Measurements from ENCODE around the gene SMARCA5. TPM values are rescaled to one million over a fixed set of nuclear protein-coding genes. Genes with fewer than 3 reads are reported as not detected.

The SMARCA5 gene
- total RNA-seq, 2 experiments from 2014 or later, result 64.2 to 64.4 TPM

DNA sequence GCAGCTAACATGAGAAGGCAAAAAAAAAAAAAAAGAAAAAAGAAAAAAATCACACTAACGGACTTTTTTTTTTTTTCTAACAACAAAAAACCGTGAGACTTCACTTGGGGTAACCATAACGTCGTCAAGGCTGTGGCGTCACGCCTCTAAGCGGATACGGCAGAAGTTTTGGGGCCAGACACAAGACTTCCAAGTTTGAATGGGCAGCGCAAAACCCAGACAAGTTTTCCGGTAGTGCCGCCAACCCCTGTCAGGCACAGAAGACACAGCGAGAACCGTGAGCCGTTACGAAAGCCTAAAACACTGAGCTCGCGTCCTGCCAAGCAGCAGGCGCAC is 556 bp upstream of the SMARCA5 start:
- TF ChIP-seq, protein P1, sequence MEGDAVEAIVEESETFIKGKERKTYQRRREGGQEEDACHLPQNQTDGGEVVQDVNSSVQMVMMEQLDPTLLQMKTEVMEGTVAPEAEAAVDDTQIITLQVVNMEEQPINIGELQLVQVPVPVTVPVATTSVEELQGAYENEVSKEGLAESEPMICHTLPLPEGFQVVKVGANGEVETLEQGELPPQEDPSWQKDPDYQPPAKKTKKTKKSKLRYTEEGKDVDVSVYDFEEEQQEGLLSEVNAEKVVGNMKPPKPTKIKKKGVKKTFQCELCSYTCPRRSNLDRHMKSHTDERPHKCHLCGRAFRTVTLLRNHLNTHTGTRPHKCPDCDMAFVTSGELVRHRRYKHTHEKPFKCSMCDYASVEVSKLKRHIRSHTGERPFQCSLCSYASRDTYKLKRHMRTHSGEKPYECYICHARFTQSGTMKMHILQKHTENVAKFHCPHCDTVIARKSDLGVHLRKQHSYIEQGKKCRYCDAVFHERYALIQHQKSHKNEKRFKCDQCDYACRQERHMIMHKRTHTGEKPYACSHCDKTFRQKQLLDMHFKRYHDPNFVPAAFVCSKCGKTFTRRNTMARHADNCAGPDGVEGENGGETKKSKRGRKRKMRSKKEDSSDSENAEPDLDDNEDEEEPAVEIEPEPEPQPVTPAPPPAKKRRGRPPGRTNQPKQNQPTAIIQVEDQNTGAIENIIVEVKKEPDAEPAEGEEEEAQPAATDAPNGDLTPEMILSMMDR (IDR thresholded peaks at IDR 0.05), result no peak
- H3K36me3 Mint-ChIP-seq (ENCODE audit: low read depth), result peaks cover 46% of the 10 kb centered on the region
- H3K9me3 Mint-ChIP-seq, result no peaks in the 10 kb centered on the region
- peak overlapping the region; percentile 98 to 99 for H3K27ac ChIP-seq (ENCODE audit: low read depth in 1 of 2, low read length in 2 of 2)
- H3K27me3 Mint-ChIP-seq, result no peaks in the 10 kb centered on the region
- intact Hi-C loops (cut with DNase I, micrococcal nuclease), result loop anchor here (2.0 to 5.0 kb wide), 3 partner anchors 44 to 328 kb away; partner anchors contain the start of gene USP38 (in 2 of the 2)
- H3K36me3 ChIP-seq (ENCODE audit: insufficient read depth, low read length), result peaks cover 9% of the 10 kb centered on the region
- H3K4me1 ChIP-seq (ENCODE audit: insufficient read depth, low read length), result peaks cover 14% of the 10 kb centered on the region
- peak overlapping the region; percentile 98 for H3K4me3 Mint-ChIP-seq
- peak in 2 of 14 experiments; percentile 90 to 93 for DNase-seq
- peaks cover 32% of the 10 kb centered on the region for H3K4me1 Mint-ChIP-seq (ENCODE audit: low read depth)
- peaks cover 0 to 3% of the 10 kb centered on the region in 2 experiments for H3K27me3 ChIP-seq (ENCODE audit: control insufficient read depth in 1 of 2, insufficient read depth in 2 of 2, low read length in 2 of 2)
- no peaks in the 10 kb centered on the region for H3K9me3 ChIP-seq (ENCODE audit: control insufficient read depth in 1 of 2, insufficient read depth in 1 of 2, low read length in 2 of 2)
- H3K27ac Mint-ChIP-seq, result peak overlapping the region; percentile 99
- H3K4me3 ChIP-seq (ENCODE audit: low read length), result peak overlapping the region; percentile 91
- CTCF ChIA-PET, result interaction anchor here (1.2 to 2.2 kb wide), 2 partner anchors 46 kb away, joined by 4 to 11 read pairs; no protein-coding TSS in a partner anchor
- POLR2A ChIA-PET, result interaction anchor here (2.2 to 2.7 kb wide), 2 partner anchors 13 to 46 kb away, joined by 7 to 12 read pairs; no protein-coding TSS in a partner anchor
- ATAC-seq (ENCODE audit: poor library complexity), result peak; percentile 55

DNA sequence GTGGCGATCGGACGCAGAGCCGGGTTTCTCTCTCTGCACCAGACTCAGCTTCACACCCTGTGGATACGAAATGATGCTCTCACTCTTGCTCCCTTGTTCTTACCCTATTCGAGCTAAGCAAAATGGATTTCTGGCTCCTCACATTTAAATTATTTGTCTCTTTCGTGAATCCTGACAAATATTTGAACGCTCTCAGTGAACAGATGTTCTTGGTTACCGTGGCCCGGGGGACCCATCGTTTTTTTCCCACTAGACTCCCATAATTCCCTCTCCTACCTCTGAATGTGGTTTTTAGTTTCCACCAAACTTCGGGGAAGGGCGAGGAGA is 630 bp downstream of the SMARCA5 start:
- TF ChIP-seq, protein P1 (IDR thresholded peaks at IDR 0.05), result no peak
- intact Hi-C loops (cut with DNase I, micrococcal nuclease), result loop anchor here in 1 of 2 experiments (5.0 kb wide), 1 partner anchor 43 kb away; no protein-coding TSS in a partner anchor
- ATAC-seq (ENCODE audit: poor library complexity), result no peak
- H3K4me1 Mint-ChIP-seq (ENCODE audit: low read depth), result peaks cover 43% of the 10 kb centered on the region
- H3K4me3 Mint-ChIP-seq, result peak overlapping the region; percentile 98
- H3K9me3 ChIP-seq (ENCODE audit: control insufficient read depth in 1 of 2, insufficient read depth in 1 of 2, low read length in 2 of 2), result no peaks in the 10 kb centered on the region
- H3K4me3 ChIP-seq (ENCODE audit: low read length), result peak overlapping the region; percentile 91
- no peak for DNase-seq
- ChIA-PET POLR2A (interaction anchor here (0.7 to 2.7 kb wide), 5 partner anchors 12 to 1324 kb away, joined by 3 to 12 read pairs (median 5); no protein-coding TSS in a partner anchor), CTCF (interaction anchor here (2.2 kb wide), 1 partner anchor 45 kb away, joined by 11 read pairs; no protein-coding TSS in a partner anchor)
- peaks cover 18% of the 10 kb centered on the region for H3K36me3 ChIP-seq (ENCODE audit: insufficient read depth, low read length)
- peaks cover 56% of the 10 kb centered on the region for H3K36me3 Mint-ChIP-seq (ENCODE audit: low read depth)
- H3K27ac Mint-ChIP-seq, result peak overlapping the region; percentile 99
- H3K9me3 Mint-ChIP-seq, result no peaks in the 10 kb centered on the region
- peaks cover 14% of the 10 kb centered on the region for H3K4me1 ChIP-seq (ENCODE audit: insufficient read depth, low read length)
- no peaks in the 10 kb centered on the region for H3K27me3 Mint-ChIP-seq
- peaks cover 0 to 3% of the 10 kb centered on the region in 2 experiments for H3K27me3 ChIP-seq (ENCODE audit: control insufficient read depth in 1 of 2, insufficient read depth in 2 of 2, low read length in 2 of 2)
- peak overlapping the region; percentile 98 to 99 for H3K27ac ChIP-seq (ENCODE audit: low read depth in 1 of 2, low read length in 2 of 2)

DNA sequence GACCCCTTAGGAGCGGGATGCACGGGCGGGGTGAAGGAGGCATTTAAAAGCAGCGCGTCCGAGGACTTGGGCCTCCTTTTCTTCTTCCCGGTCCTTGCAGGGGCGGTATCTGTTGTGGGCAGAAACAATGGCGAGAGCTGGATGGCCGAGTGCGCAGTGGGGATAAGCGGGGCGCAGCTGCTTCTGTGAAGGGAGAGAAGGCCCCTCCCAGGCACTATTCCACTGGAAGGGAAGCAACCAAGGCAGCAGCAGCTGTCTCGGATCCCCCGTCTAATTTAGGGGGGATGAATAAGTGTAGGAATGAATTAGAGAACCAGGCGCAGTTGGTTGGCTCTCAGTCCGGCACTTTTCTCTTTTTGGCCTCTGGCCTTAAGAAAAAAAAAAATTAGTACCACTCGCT is 995 bp downstream of the SMARCA5 start:
- Mint-ChIP-seq H3K27ac (peak overlapping the region; percentile 99), H3K4me3 (peak overlapping the region; percentile 98), H3K27me3 (no peaks in the 10 kb centered on the region), H3K4me1 (ENCODE audit: low read depth) (peaks cover 46% of the 10 kb centered on the region), H3K36me3 (ENCODE audit: low read depth) (peaks cover 60% of the 10 kb centered on the region), H3K9me3 (no peaks in the 10 kb centered on the region)
- Histone ChIP-seq H3K27ac (ENCODE audit: low read depth in 1 of 2, low read length in 2 of 2) (peak overlapping the region; percentile 98 to 99), H3K27me3 (ENCODE audit: control insufficient read depth in 1 of 2, insufficient read depth in 2 of 2, low read length in 2 of 2) (peaks cover 0 to 3% of the 10 kb centered on the region in 2 experiments), H3K36me3 (ENCODE audit: insufficient read depth, low read length) (peaks cover 21% of the 10 kb centered on the region), H3K9me3 (ENCODE audit: control insufficient read depth in 1 of 2, insufficient read depth in 1 of 2, low read length in 2 of 2) (no peaks in the 10 kb centered on the region), H3K4me1 (ENCODE audit: insufficient read depth, low read length) (peaks cover 14% of the 10 kb centered on the region), H3K4me3 (ENCODE audit: low read length) (peak overlapping the region; percentile 91)
- TF ChIP-seq, protein P1 (IDR thresholded peaks at IDR 0.05), result no peak
- intact Hi-C loops (cut with DNase I, micrococcal nuclease), result loop anchor here in 1 of 2 experiments (5.0 kb wide), 1 partner anchor 43 kb away; no protein-coding TSS in a partner anchor
- ATAC-seq (ENCODE audit: poor library complexity), result no peak
- ChIA-PET POLR2A (interaction anchor here (0.7 to 2.7 kb wide), 5 partner anchors 11 to 1324 kb away, joined by 3 to 12 read pairs (median 5); no protein-coding TSS in a partner anchor), CTCF (interaction anchor here (2.2 kb wide), 1 partner anchor 45 kb away, joined by 11 read pairs; no protein-coding TSS in a partner anchor)
- DNase-seq, result peak in 6 of 14 experiments; percentile 8 to 40 (median 21)
